ENCODE data around the gene MUC5B.
"Not testable (repeated sequence)": the region's sequence is repeated elsewhere in the genome, so short reads cannot be mapped to it uniquely, and the experiment has no call there.

GRCh38 chr11:1266976-1267375 is 44.1 kb downstream of the MUC5B start:
- TF ChIP-seq CTCF (conservative IDR thresholded peaks at IDR 0.05; ENCODE audit: low read depth, low read length); EZH2 (IDR thresholded peaks at IDR 0.05; ENCODE audit: borderline replicate concordance, low read depth, low read length, poor library complexity, severe bottlenecking): not testable (repeated sequence)
